LNCaP clone FGC (cell line): ENCODE data around the gene TENT4A.

Experiments
- DNase-seq: peaks from one replicate; pipeline ENCODE4 v3.0.0-alpha.2; 2011; ENCODE audit warnings: low read depth
- H3K4me3 ChIP-seq: 2 replicates; pipeline ENCODE4 v1.5.1; 2011; ENCODE audit warnings: mild to moderate bottlenecking, low read depth, low read length, control low read depth
- TF ChIP-seq, protein P1 (sequence below): IDR thresholded peaks from 2 replicates; pipeline ENCODE4 v1.5.1; 2012; ENCODE audit warnings: mild to moderate bottlenecking; ENCODE audit not compliant: control insufficient read depth, insufficient read depth; ENCODE audit errors: extremely low read depth

Gene TENT4A

DNA sequence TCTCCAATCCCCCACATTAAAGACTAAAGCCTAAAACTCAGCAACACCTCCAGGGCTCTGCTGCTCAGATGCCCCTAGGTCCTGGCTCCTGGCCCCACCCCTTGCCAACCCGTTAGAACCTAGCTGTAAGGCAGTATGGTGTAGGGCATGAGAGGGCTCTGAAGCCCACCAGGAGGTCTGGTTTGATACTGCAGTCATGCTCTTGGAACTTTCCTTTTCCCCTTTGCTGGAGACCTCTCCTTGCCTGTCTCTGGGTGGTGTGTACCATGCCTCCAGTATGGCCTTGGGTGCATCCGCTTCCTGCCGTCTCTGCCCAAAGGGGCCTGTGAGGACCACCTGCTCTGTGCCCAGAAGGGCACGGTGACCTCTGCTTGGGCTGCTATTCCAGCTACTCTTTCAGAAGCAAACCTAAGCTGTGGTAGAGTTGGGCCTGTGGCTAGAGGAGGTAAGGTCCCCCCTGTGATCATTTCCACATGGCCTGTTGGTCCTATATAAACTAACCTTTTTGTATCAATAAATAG is 3.5 kb downstream of the TENT4A start:
- DNase-seq, result no peak
- TF ChIP-seq, protein P1, sequence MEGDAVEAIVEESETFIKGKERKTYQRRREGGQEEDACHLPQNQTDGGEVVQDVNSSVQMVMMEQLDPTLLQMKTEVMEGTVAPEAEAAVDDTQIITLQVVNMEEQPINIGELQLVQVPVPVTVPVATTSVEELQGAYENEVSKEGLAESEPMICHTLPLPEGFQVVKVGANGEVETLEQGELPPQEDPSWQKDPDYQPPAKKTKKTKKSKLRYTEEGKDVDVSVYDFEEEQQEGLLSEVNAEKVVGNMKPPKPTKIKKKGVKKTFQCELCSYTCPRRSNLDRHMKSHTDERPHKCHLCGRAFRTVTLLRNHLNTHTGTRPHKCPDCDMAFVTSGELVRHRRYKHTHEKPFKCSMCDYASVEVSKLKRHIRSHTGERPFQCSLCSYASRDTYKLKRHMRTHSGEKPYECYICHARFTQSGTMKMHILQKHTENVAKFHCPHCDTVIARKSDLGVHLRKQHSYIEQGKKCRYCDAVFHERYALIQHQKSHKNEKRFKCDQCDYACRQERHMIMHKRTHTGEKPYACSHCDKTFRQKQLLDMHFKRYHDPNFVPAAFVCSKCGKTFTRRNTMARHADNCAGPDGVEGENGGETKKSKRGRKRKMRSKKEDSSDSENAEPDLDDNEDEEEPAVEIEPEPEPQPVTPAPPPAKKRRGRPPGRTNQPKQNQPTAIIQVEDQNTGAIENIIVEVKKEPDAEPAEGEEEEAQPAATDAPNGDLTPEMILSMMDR, result no peak
- no peak overlapping the region for H3K4me3 ChIP-seq

DNA sequence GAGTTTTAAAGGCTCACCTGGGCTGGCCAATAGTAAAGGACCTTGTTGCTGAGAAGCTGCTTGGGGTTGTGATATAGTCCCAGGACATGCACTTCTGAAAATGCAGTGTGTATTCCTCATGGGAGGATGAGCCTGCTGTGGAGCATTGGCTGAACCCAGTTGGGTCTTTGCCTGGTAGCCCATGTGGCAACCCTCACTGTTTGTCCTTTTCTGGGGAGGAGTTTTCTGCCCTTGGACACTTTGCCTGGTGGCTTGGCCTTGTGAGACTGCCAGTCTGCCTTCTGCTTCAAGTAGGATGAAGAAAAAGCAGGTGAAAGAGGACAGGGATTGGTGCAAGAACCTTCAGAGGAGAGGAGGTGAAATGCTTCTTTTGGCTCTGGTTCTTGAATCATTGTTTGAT is 4.0 kb downstream of the TENT4A start:
- H3K4me3 ChIP-seq, result no peak overlapping the region
- TF ChIP-seq, protein P1, result no peak
- DNase-seq, result no peak

DNA sequence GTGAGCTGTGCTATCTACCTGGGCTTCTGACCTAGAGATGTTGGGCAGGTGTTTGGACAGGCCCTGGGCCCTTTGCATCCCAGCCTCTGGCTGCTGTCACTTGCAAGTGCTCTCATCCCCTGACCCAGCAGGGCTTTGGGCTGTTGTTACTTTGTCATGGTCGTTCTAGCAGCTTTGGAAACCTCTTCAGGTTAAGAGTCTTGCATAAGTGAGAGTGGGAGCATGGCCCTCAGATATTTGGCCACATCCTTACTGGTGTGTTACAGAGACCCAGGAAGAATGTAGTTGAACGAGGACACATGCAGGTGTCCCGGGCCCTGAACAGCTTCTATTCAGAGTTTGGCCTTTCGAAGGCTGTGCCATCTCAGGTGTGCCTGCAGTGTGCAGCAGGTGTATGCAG is 4.5 kb downstream of the TENT4A start:
- no peak overlapping the region for H3K4me3 ChIP-seq
- TF ChIP-seq, protein P1, result no peak
- no peak for DNase-seq

DNA sequence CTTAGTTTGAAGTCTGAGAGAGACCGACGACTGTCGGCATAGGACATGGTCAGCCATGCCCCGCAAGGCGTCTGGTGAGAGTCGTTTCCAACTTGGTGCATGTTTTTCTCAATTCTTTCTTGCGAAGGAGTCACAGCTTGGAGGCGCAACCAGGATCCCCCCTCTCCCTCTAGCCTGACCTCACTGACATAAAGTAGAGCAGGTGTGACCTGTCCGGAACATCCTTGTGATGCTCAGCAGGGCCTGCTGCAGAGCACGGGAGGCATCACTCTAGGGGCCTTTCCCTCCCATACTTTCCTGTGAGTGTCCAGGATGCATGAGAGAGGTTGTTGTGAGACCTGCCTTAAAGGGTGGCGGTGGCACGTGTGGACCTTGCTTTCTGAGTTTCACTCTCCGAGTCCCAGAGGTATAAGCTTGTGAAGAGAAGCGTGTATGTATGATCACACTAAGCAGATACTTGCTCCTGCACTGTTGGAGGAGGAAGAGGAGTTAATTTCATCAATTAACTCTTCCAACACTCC is 5.0 kb downstream of the TENT4A start:
- no peak overlapping the region for H3K4me3 ChIP-seq
- DNase-seq, result no peak
- TF ChIP-seq, protein P1, result no peak

DNA sequence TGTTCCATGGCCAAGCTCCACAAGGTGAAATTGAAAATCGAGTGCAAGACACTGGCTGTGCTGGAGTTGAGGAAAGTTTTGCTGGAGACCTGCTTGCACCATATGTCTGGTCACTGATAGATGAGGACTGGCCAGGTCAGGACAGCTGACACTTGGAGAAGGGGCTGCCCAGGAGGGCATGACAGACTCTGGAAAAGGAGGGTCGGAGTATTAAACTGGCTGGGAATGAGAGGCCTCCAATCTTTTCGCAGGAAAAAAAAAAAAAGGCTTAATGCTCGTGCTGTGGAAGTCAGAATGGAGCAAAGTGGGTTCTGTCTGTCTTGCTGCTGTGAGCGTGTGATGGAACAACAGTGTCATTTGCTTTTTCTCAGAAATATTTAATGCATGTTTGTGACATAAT is 5.5 kb downstream of the TENT4A start:
- no peak for DNase-seq
- H3K4me3 ChIP-seq, result no peak overlapping the region
- TF ChIP-seq, protein P1, result no peak

DNA sequence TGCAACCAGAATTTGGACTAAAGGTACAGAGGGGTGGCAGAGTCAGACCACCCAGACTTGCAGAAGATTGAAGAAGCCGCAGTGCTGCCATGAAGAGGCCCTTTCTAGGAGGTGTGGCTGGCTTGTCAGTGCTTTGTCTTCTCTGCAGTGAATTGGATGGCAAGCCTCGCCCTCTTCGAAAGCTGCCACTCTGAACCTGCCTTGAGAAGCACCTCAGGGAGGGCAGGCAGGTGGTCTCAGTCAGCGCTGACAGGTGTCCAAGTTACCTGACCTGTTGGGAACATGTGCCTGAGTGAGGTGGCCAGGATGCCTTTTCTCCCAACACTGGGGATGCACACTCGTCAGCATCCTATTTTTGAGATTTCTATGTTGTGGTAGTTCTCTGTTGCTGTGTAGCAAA is 6.2 kb downstream of the TENT4A start:
- no peak for DNase-seq
- no peak overlapping the region for H3K4me3 ChIP-seq
- TF ChIP-seq, protein P1, result no peak

DNA sequence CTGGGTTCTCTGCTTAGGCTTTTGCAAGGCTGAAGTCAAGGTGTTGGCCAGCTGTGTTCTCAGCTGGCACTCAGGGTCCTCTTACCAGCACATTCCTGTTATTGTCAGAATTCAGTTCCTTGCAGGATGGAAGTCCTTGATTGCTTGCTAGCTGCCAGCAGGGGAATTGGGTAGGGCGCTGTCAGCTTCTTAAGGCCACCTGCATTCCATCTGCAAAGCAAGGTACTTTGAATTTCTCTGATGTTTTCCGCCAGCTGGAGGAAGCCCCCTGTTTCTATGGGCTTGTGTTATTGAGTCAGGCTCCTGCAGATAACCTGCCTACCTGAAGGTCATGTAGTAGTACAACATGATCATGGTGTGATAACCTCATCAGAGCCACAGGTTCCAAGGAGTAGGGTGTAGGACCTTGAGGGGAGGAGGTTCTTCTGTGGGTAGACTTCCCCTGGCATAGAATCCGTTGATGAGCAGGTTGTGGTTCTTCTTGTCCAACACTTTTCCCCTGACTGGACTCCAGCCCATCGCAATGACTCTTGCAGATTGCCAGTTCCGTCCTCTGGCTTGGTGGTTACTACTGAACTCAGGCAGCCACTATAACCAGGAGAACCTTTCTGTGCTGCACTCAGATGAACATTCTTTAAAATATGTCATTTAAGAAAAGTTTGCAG is 6.8 kb downstream of the TENT4A start:
- no peak for DNase-seq
- TF ChIP-seq, protein P1, result no peak
- no peak overlapping the region for H3K4me3 ChIP-seq
